ENCODE data around the gene NINL. TPM values are rescaled to one million over a fixed set of nuclear protein-coding genes. Genes with fewer than 3 reads are reported as not detected.

NINL gene
- total and polyA plus RNA-seq, 2 of the 8 experiments (the other 6 are each of a cell fraction or from before 2014, with no cell fraction given), result 15.3 to 30.0 TPM

- ChIA-PET CTCF (ENCODE audit: partially characterized antibody) (interaction anchor here (1.4 kb wide), 1 partner anchor 16 kb away, joined by 4 read pairs; no protein-coding TSS in a partner anchor), POLR2A (ENCODE audit: partially characterized antibody) (interaction anchor here (0.6 to 1.2 kb wide), 3 partner anchors 11 to 35 kb away, joined by 3 read pairs; no protein-coding TSS in a partner anchor)
- H2BK20ac ChIP-seq (ENCODE audit: low read length), result no peak overlapping the region
- no peaks in the 10 kb centered on the region for H3K79me1 ChIP-seq (ENCODE audit: low read depth, low read length)
- H4K91ac ChIP-seq (replicated peaks; ENCODE audit: insufficient read length, low read length), result no peak overlapping the region
- H3K27ac ChIP-seq (ENCODE audit: low read depth, low read length), result no peak overlapping the region
- no peak overlapping the region for H3K18ac ChIP-seq (ENCODE audit: extremely low read depth, low read length)
- H3K23ac ChIP-seq (ENCODE audit: insufficient read length), result no peak overlapping the region
- no peak overlapping the region for H2BK15ac ChIP-seq (ENCODE audit: low read length)
- H2AFZ ChIP-seq (ENCODE audit: low read length), result no peak overlapping the region
- no peak overlapping the region for H3K14ac ChIP-seq (ENCODE audit: insufficient read length)
- H2AK5ac ChIP-seq (ENCODE audit: low read depth, low read length), result no peak overlapping the region
- H3K27me3 ChIP-seq (replicated peaks in 1 of 4; ENCODE audit: control insufficient read depth in 3 of 4, extremely low read depth in 1 of 4, insufficient read depth in 3 of 4, low read length in 3 of 4), result no peaks in the 10 kb centered on the region
- no peak overlapping the region for H2BK12ac ChIP-seq (ENCODE audit: low read depth, low read length)
- no peaks in the 10 kb centered on the region for H3K79me2 ChIP-seq (ENCODE audit: control insufficient read depth in 1 of 2, insufficient read depth in 2 of 2, low read length in 2 of 2)
- no peak overlapping the region for H2BK120ac ChIP-seq (replicated peaks; ENCODE audit: low read depth, low read length)
- H3K9ac ChIP-seq (replicated peaks in 1 of 4; ENCODE audit: extremely low read depth in 1 of 4, low read depth in 3 of 4, low read length in 3 of 4), result no peak overlapping the region
- no peaks in the 10 kb centered on the region for H3K9me3 ChIP-seq (ENCODE audit: insufficient read depth in 2 of 2, low read depth in 1 of 2, low read length in 1 of 2)
- H3K56ac ChIP-seq (replicated peaks; ENCODE audit: insufficient read length, low read depth, low read length), result no peak overlapping the region
- no peaks in the 10 kb centered on the region; a peak in 1 of 7 replicates for H3K4me1 ChIP-seq (replicated peaks in 1 of 4; ENCODE audit: control insufficient read depth in 3 of 4, insufficient read depth in 4 of 4, low read length in 3 of 4)
- no peak for TF ChIP-seq GABPA (IDR thresholded peaks at IDR 0.05; ENCODE audit: borderline replicate concordance, insufficient read depth, low read length)
- TF ChIP-seq POLR2AphosphoS5 (IDR thresholded peaks at IDR 0.05; ENCODE audit: low read depth, low read length), result peak; percentile 55; the same call in 1 of the 2 replicates
- H3K4me3 ChIP-seq (ENCODE audit: extremely low read depth in 1 of 4, insufficient read depth in 2 of 4, low read depth in 3 of 4, low read length in 4 of 4), result no peak overlapping the region
- FAIRE-seq (no peak), DNase-seq (ENCODE audit: low read depth in 1 of 2, low spot score in 2 of 2) (no peak)
- H3K36me3 ChIP-seq (ENCODE audit: control insufficient read depth in 2 of 4, insufficient read depth in 4 of 4, low read length in 3 of 4), result no peaks in the 10 kb centered on the region; a peak in 2 of 8 replicates
- H2BK5ac ChIP-seq (ENCODE audit: low read depth, low read length), result no peak overlapping the region
- H3K4me2 ChIP-seq (ENCODE audit: insufficient read depth in 1 of 2, low read depth in 2 of 2, low read length in 2 of 2), result no peak overlapping the region
- H4K8ac ChIP-seq (ENCODE audit: extremely low read depth, insufficient read depth, low read length), result no peak overlapping the region
- H3K4ac ChIP-seq (replicated peaks; ENCODE audit: insufficient read length, low read depth, low read length), result no peak overlapping the region
- peaks cover 0 to 3% of the 10 kb centered on the region in 2 experiments for H4K20me1 ChIP-seq (replicated peaks in 1 of 2; ENCODE audit: control insufficient read depth in 1 of 2, insufficient read depth in 2 of 2, low read length in 2 of 2)
- no peak overlapping the region for H4K5ac ChIP-seq (ENCODE audit: insufficient read length, low read depth, low read length)
- no peaks in the 10 kb centered on the region for H3K23me2 ChIP-seq (ENCODE audit: low read depth, low read length)
- WGBS, 2 experiments (ENCODE audit: extremely low coverage in 1 of 2, insufficient coverage in 1 of 2, insufficient read length in 1 of 2, insufficient replicate concordance in 2 of 2, low coverage in 1 of 2, low lambda C conversion rate in 2 of 2, missing lambda C conversion rate in 1 of 2), result 89% methylated on average over 9 of the region's 9 CpGs; no CpG with 5 or more reads in 1 of the 2 experiments
Observed at GRCh38 chr20:25496968-25497401, 88.3 kb downstream of the NINL start.
